CD14-positive monocyte (primary cell): ENCODE measurements around the gene TGFBR3. TPM values are rescaled to one million over a fixed set of nuclear protein-coding genes. Genes with fewer than 3 reads are reported as not detected.

Experiments
- DNase-seq, 3 donors: peaks; one replicate each; pipeline ENCODE4 v3.0.0-alpha.2; 2011 to 2022
- H2AFZ ChIP-seq: 2 replicates; pipeline ENCODE4 v1.6.0; 2012; ENCODE audit warnings: mild to moderate bottlenecking, low read depth, low read length, inconsistent platforms; ENCODE audit not compliant: insufficient read depth, poor library complexity, severe bottlenecking
- H3K27ac ChIP-seq, 2 donors: 1 replicate in 1 of 2; 2 replicates in 1 of 2; pipeline ENCODE4 v1.5.1; 2012 to 2013; ENCODE audit warnings: low read length in 2 of 2, control low read depth in 1 of 2, inconsistent platforms in 1 of 2, low read depth in 1 of 2, mild to moderate bottlenecking in 1 of 2
- H3K27me3 ChIP-seq, 2 donors: one replicate each; pipeline versions ENCODE4 v1.6.0 to v1.6.1; 2011 to 2013; ENCODE audit warnings: low read length in 2 of 2; ENCODE audit not compliant: control insufficient read depth in 2 of 2, insufficient read depth in 2 of 2
- H3K36me3 ChIP-seq, 2 donors: replicated peaks in 1 of 2; 1 replicate in 1 of 2; 2 replicates in 1 of 2; pipeline versions ENCODE4 v1.5.1 to v1.6.1; 2012 to 2013; ENCODE audit warnings: low read length in 2 of 2, control low read depth in 1 of 2, inconsistent platforms in 1 of 2, mild to moderate bottlenecking in 1 of 2; ENCODE audit not compliant: insufficient read depth in 2 of 2, control insufficient read depth in 1 of 2
- H3K4me1 ChIP-seq, 2 donors: 1 replicate in 1 of 2; 2 replicates in 1 of 2; pipeline versions ENCODE4 v1.5.1 to v1.6.1; 2012 to 2013; ENCODE audit warnings: low read length in 2 of 2, control low read depth in 1 of 2, inconsistent platforms in 1 of 2, mild to moderate bottlenecking in 1 of 2, moderate library complexity in 1 of 2; ENCODE audit not compliant: insufficient read depth in 2 of 2, control insufficient read depth in 1 of 2
- H3K4me2 ChIP-seq: replicated peaks from 2 replicates; pipeline ENCODE3; 2012; ENCODE audit warnings: low read length, moderate library complexity, mild to moderate bottlenecking; ENCODE audit not compliant: poor library complexity, severe bottlenecking; ENCODE audit errors: extremely low read depth
- H3K4me3 ChIP-seq, 3 experiments: fragments of 200-600 bp in 1 of 3; sonication (generic) in 1 of 3; replicated peaks in 1 of 3; 1 replicate in 2 of 3; 2 replicates in 1 of 3; pipeline ENCODE4 v1.5.1; 2011 to 2013; ENCODE audit warnings: low read length in 3 of 3, mild to moderate bottlenecking in 3 of 3, control low read depth in 2 of 3, low read depth in 2 of 3, inconsistent platforms in 1 of 3, moderate library complexity in 1 of 3
- H3K79me2 ChIP-seq: 2 replicates; pipeline ENCODE4 v1.6.0; 2012; ENCODE audit warnings: mild to moderate bottlenecking, control low read depth, inconsistent platforms, low read length, moderate library complexity; ENCODE audit not compliant: insufficient read depth
- H3K9ac ChIP-seq: 2 replicates; pipeline ENCODE4 v1.6.0; 2017; ENCODE audit warnings: low read length, mild to moderate bottlenecking; ENCODE audit not compliant: insufficient read depth, poor library complexity, severe bottlenecking
- H3K9me3 ChIP-seq, 2 donors: replicated peaks in 1 of 2; 1 replicate in 1 of 2; 2 replicates in 1 of 2; pipeline versions ENCODE4 v1.5.1 to v1.6.1; 2012 to 2013; ENCODE audit warnings: low read length in 2 of 2, control low read depth in 1 of 2; ENCODE audit not compliant: control insufficient read depth in 1 of 2, insufficient read depth in 1 of 2
- H4K20me1 ChIP-seq: 2 replicates; pipeline ENCODE4 v1.6.0; 2012; ENCODE audit warnings: mild to moderate bottlenecking, low read length, control low read depth, moderate library complexity; ENCODE audit not compliant: insufficient read depth
- H3K27ac Mint-ChIP-seq, 7 donors: one replicate each; pipeline ENCODE4 v1.8.0; 2020; ENCODE audit warnings: mild to moderate bottlenecking in 7 of 7, mixed read lengths in 7 of 7, moderate library complexity in 6 of 7, inconsistent platforms in 2 of 7
- H3K27me3 Mint-ChIP-seq, 3 donors: one replicate each; pipeline ENCODE4 v1.8.0; 2021 to 2022; ENCODE audit warnings: low read depth in 3 of 3, mild to moderate bottlenecking in 3 of 3, mixed read lengths in 3 of 3, moderate library complexity in 3 of 3, inconsistent platforms in 1 of 3
- H3K36me3 Mint-ChIP-seq, 2 donors: one replicate each; pipeline ENCODE4 v1.8.0; 2020; ENCODE audit warnings: mixed read lengths in 2 of 2, inconsistent platforms in 1 of 2, mild to moderate bottlenecking in 1 of 2
- H3K4me1 Mint-ChIP-seq: one replicate; pipeline ENCODE4 v1.8.0; 2020; ENCODE audit warnings: mild to moderate bottlenecking, mixed read lengths
- H3K4me3 Mint-ChIP-seq, 2 donors: one replicate each; pipeline ENCODE4 v1.8.0; 2020; ENCODE audit warnings: mild to moderate bottlenecking in 2 of 2, mixed read lengths in 2 of 2, moderate library complexity in 1 of 2
- H3K9me3 Mint-ChIP-seq, 7 donors: one replicate each; pipeline ENCODE4 v1.8.0; 2020 to 2022; ENCODE audit warnings: mixed read lengths in 7 of 7, mild to moderate bottlenecking in 6 of 7, moderate library complexity in 6 of 7, inconsistent platforms in 2 of 7
- WGBS: methylation state at CpG from one replicate; pipeline ENCODE4 v1.1.5; 2013; ENCODE audit warnings: missing lambda C conversion rate; ENCODE audit not compliant: insufficient coverage; 5-methylcytosine and 5-hydroxymethylcytosine counted together
- intact Hi-C, 2 donors: fragments of 100-400 bp; cut with micrococcal nuclease; formaldehyde crosslinking; loops; one replicate each; pipeline versions ENCODE4 v1.15.0 to v1.15.1; 2023
- polyA plus RNA-seq, 3 donors: library from polyadenylated mRNA; depleted of rRNA in 1 of 3; unstranded in 2 of 3; stranded (reverse) in 1 of 3; fragments of 300-500 nt in 2 of 3; fragments of >200 nt in 1 of 3; fragmentation: Illumina TruSeq in 2 of 3; gene quantifications; 1 replicate in 2 of 3; 2 replicates in 1 of 3; pipeline ENCODE4 v1.2.3, GENCODE V29; 2012 to 2021
- TF ChIP-seq, protein P1 (sequence below): fragments of 200-600 bp; IDR thresholded peaks from one replicate; pipeline ENCODE4 v1.8.0; 2022; ENCODE audit warnings: antibody characterized with exemption, mild to moderate bottlenecking

The TGFBR3 gene
- polyA plus RNA-seq, 3 donors = 0.09 to 0.28 (median 0.20) TPM

- no peak overlapping the region for H3K27ac Mint-ChIP-seq
- H3K4me3 Mint-ChIP-seq = no peak overlapping the region
- no peak overlapping the region for H3K4me2 ChIP-seq
- no peak overlapping the region for H3K9ac ChIP-seq
- no peaks in the 10 kb centered on the region for H3K36me3 Mint-ChIP-seq
- H3K79me2 ChIP-seq = no peaks in the 10 kb centered on the region
- no peak for DNase-seq
- no CpG with 5 or more reads among the region's 5 CpGs for WGBS
- no peak overlapping the region for H3K27ac ChIP-seq
- no peak overlapping the region for H3K4me3 ChIP-seq
- no peaks in the 10 kb centered on the region for H3K27me3 ChIP-seq
- no peaks in the 10 kb centered on the region for H4K20me1 ChIP-seq
- no peaks in the 10 kb centered on the region for H3K9me3 Mint-ChIP-seq
- intact Hi-C loops = no loop called here
- H2AFZ ChIP-seq = no peak overlapping the region
- TF ChIP-seq, protein P1, sequence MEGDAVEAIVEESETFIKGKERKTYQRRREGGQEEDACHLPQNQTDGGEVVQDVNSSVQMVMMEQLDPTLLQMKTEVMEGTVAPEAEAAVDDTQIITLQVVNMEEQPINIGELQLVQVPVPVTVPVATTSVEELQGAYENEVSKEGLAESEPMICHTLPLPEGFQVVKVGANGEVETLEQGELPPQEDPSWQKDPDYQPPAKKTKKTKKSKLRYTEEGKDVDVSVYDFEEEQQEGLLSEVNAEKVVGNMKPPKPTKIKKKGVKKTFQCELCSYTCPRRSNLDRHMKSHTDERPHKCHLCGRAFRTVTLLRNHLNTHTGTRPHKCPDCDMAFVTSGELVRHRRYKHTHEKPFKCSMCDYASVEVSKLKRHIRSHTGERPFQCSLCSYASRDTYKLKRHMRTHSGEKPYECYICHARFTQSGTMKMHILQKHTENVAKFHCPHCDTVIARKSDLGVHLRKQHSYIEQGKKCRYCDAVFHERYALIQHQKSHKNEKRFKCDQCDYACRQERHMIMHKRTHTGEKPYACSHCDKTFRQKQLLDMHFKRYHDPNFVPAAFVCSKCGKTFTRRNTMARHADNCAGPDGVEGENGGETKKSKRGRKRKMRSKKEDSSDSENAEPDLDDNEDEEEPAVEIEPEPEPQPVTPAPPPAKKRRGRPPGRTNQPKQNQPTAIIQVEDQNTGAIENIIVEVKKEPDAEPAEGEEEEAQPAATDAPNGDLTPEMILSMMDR = no peak
- H3K4me1 ChIP-seq = no peaks in the 10 kb centered on the region
- H3K27me3 Mint-ChIP-seq = peaks cover 4 to 8% (median 5%) of the 10 kb centered on the region in 3 donors
- no peaks in the 10 kb centered on the region for H3K9me3 ChIP-seq
- no peaks in the 10 kb centered on the region for H3K36me3 ChIP-seq
- H3K4me1 Mint-ChIP-seq = no peaks in the 10 kb centered on the region
These were observed 31.0 kb upstream of the TGFBR3 start for GRCh38 chr1:91916811-91917460.

DNA sequence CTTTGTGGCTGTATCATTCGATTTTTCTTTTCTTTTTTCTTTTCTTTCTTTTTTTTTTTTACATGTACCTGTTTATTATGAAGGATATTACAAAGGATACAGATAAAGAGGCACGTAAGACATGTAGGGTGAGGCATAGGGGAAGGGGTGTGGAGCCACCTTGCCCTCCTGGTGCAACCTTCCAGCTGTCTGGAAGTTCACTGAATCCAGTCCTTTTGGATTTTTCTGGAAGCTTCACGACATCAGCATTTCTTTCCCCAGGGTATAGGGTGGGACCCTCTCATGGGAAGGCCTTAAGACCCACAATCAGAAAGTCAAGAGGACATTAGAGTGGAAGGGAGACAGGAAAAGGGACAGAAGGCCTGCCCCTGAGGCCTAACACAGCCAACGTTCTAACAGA is 30.1 kb upstream of the TGFBR3 start:
- intact Hi-C loops = no loop called here

More for the DNA sequence above, 30.1 kb upstream of the TGFBR3 start:
- Histone ChIP-seq H4K20me1 (no peaks in the 10 kb centered on the region), H3K4me3 (no peak overlapping the region), H3K79me2 (no peaks in the 10 kb centered on the region), H2AFZ (no peak overlapping the region), H3K27me3 (no peaks in the 10 kb centered on the region), H3K9ac (no peak overlapping the region), H3K4me2 (no peak overlapping the region), H3K4me1 (no peaks in the 10 kb centered on the region), H3K9me3 (no peaks in the 10 kb centered on the region), H3K36me3 (no peaks in the 10 kb centered on the region), H3K27ac (no peak overlapping the region)
- WGBS = 80% methylated on average over 1 of the region's 4 CpGs
- DNase-seq = no peak
- Mint-ChIP-seq H3K36me3 (no peaks in the 10 kb centered on the region), H3K4me1 (no peaks in the 10 kb centered on the region), H3K4me3 (no peak overlapping the region), H3K27ac (no peak overlapping the region), H3K9me3 (no peaks in the 10 kb centered on the region), H3K27me3 (peaks cover 6 to 8% (median 7%) of the 10 kb centered on the region in 3 donors)
- TF ChIP-seq, protein P1 = no peak
